T-helper 1 cell treated with Interleukin-12 subunit alpha and Interleukin-12 subunit beta and Interleukin-4 antibody, amounts not matched to agents 30 ng/mL and 1 ng/mL, for 36 hours (primary cell): ENCODE results near the gene ATP1A1. TPM values are rescaled to one million over a fixed set of nuclear protein-coding genes. Genes with fewer than 3 reads are reported as not detected.

Experiments used
- intact Hi-C: fragments of 100-400 bp; cut with micrococcal nuclease; formaldehyde crosslinking; loops from one replicate; pipeline ENCODE4 v1.15.1; 2024
- total RNA-seq: library from RNA; stranded (reverse); gene quantifications from 2 replicates; pipeline ENCODE4 v1.2.3, GENCODE V29; 2022

ATP1A1 gene
- total RNA-seq, 1 donor from 2014 or later, result 233 TPM

DNA sequence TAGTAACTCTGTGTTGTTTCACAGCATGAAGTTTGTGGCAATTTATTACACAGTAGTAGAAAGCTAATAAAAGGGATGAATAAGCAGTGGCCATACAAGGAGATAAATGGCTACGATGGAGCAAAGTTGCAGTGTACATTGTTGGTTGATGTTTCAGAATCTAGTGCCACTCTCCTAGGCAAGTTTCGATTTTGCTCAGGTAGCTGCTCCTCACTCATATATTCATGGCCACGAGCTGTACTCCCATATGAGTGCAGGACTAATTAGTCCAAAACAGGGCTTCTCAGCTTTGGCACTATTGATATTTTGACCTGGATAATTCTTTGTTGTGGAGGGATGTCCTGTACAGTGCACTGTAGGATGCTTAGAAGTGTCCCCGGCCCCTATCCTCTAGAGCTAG lies 30.0 kb upstream of the ATP1A1 start:
- intact Hi-C loops, result no loop called here

DNA sequence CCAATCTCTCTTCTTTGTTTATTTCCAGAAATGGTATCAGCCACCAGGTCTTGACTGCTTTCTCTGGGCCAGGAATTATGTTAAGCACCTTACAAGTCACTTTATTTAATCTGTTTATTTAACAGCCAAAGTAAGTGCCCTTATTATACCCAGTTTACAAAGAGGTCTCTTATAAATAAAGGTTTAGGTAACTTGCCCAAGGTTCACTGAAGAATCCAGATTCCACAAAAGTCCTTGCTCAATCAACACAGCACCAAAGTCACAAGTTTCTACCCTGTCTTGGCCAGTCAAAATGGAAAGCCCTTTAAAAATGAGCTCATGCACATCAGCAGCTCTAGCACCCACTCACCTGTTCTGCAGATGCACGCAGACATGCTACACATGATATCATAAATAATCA lies 28.0 kb upstream of the ATP1A1 start:
- intact Hi-C loops, result no loop called here

DNA sequence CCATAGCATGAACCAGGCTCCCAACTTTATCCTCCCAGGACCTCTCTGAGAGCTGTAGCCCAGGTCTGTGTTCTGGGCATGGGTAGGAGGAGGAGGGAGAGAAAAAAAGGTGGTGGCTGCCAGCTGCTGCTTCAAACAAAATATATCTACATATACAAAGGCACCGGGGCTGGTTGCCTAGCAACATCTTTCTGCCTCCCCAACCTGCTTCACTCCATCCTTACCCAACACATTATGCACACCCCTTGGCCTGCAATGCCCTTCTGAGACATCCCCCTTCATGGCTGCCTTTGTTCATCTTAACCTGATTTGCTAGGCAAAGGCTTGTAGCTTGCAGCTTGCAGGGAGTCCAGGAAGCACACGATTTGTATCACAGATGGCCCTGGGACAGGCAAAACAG lies 27.2 kb upstream of the ATP1A1 start:
- intact Hi-C loops, result loop anchor here (1.0 kb wide), 1 partner anchor 42 kb away; no protein-coding TSS in a partner anchor

DNA sequence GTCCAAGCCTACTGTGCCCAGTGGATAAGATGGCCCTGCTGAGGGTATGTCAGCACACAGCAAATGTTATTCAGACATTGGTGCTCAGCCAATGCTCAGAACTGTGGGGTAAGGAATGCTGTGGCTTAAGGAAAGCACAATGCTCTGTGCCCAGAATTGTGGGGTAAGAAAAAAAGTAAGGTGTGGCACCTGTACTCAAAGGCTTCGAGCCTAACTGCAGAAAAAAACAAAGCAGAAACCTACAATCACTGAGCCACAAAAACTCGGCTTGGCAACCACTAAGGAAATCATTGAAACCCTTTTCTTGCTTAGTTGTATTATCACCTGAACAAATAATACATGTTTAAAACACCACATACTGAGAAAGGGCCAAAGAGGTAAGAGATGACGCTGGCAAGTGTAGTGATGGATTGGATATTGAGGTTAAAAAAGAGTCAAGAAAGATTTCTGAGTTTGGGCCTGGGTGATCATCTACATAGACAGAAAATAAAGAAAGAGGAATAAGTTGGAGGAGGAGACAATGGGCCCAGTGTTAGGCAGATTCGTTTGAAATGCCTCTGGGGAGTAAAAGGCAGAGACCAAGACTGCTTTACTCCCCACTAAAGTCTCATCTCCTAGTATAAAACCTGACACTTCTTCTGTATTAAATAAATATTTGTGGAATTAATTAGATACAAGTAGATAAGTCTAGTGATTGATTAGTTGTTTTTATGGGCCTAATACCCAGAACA lies 25.9 kb upstream of the ATP1A1 start:
- intact Hi-C loops, result loop anchor here (1.0 kb wide), 1 partner anchor 43 kb away; no protein-coding TSS in a partner anchor

DNA sequence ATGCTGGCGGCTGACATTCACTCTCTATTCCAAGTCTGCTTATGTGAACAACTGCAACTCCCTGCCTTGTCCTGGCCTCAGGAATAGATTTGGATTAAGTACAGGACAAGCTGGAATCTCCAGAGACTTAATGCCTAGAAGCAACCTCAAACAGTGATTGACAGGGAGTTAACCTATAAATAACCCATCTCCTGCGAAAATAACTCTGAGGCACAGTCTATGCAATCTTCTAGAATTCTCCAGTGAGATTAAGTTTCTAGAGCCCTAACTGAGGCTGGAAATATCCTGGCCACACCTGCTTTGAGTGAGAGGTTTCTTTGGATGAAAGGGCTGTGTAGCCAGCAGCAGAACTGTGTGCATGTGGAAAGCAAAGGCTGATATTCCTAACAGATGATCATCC lies 25.3 kb upstream of the ATP1A1 start:
- intact Hi-C loops, result no loop called here

DNA sequence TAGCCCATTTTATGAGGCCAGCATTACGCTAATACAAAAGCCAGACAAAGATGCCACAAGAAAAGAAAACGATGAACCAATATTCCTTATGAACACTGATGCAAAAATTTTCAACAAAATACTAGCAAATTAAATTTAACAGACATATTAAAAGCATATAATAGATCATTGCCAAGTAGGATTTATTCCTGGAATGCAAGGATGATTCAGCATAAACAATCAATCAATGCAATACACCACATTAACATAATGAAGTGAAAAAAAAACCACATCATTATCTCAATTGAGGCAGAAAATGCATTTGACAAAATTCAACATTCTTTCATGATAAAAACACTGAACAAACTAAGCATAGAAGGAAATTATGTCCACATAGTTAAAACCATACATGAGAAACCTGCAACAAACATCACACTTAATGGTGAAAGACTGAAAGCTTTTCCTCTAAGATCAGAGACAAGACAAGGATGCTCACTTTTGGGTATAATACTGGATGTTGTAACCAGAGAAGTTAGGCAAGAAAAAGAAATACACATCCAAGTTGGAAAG lies 22.9 kb upstream of the ATP1A1 start:
- intact Hi-C loops, result no loop called here

DNA sequence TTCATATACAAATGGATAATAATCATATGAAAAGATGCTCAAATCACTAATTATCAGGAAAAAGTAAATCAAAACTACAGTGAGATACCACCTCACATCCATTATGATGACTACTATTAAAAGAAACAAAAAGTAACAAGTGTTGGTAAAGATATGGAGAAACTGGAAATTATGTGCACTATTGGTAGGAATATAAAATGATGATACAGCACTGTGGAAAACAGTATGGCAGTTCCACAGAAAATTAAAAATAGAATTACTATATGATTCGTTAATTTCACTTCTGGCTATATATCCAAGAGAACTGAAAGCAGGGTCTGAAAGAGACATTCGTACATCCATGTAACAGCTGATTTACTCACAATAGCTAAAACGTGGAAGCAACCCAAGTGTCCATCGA lies 21.1 kb upstream of the ATP1A1 start:
- intact Hi-C loops, result no loop called here

DNA sequence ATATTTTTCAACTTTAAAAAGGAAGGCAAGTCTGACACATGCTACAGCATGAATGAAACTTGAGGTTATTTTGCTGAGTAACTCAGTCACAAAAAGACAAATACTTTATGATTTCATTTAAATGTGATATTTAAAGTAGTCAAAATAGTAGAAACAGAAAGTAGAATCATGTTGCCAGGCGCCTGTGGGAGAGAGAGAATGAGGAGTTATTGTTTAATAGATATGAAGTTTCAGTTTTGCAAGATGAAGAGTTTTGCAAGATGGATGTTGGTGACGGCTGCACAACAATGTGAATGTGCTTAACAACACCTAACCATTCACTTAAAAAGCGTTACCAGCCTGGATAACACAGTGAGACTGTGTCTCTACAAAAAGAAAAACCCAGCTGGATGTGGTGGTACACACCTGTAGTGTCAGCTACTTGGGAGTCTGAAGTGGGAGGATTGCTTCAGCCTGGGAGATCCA lies 20.7 kb upstream of the ATP1A1 start:
- intact Hi-C loops, result no loop called here

DNA sequence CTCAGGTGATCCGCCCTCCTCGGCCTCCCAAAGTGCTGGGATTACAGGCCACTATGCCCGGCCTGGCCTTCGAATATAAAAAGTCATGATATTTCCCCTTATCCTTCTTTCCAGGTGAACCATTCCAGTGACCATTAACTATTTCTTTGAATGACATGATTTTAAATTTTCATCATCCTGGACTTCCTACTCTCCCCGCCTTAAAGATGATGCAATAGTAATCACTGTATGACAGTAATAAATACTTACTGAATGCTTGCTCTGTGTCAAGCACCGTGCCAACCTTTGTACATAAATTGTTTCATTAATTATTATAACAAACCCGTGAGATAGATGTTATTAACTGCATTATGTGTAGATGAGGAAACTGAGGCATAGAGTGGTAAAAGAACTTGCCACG lies 19.9 kb upstream of the ATP1A1 start:
- intact Hi-C loops, result no loop called here

DNA sequence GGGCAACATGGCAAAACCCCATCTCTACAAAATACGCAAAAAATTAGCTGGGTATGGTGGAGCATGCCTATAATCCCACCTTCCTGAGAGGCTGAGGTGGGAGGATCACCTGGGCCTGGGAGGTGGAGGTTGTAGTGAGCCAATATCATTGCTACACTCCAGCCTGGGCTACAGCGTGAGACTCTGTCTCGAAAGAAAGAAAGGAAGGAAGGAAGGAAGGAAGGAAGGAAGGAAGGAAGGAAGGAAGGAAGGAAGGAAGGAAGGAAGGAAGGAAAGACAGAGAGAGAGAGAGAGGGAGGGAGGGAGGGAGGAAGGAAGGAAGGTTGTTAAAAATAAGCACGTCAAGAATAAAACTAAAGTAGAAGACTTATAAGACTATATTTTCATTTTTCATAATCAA lies 17.0 kb upstream of the ATP1A1 start:
- intact Hi-C loops, result no loop called here

DNA sequence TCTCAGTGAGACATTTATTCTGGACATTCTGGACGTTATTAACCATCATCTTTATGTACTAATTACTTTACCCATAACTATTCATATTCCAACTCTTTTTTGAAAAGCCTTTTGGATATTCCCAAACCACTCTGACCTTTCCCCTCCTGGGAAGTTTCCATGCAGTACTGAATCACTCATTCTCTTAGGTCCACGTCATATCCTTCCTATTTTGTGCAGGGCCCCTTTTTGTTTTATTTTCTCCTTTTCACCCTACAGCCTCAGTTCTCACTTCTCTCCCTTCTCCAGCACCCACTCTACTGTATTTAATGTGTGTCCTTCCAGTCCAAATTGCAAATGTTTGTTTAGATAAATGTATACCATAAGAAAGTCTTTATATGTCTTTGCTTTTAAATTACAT lies 16.4 kb upstream of the ATP1A1 start:
- intact Hi-C loops, result no loop called here

DNA sequence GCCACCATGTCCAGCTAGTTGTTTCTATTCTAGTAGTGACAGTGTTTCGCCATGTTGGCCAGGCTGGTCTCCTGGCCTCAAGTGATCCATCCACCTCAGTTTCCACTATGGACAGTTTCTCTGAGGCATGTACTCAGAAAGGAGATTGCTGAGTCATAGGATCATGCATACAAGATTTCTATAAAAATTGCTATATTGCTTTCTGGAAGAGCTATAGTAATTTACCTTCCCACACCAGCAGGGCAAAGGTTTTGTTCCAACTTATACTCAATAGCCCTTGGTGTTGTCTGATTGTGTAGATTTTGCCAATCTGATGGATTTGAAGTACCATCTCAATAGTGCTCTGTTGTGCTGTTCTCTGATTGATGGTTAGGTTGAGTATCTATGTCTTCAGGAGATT lies 15.6 kb upstream of the ATP1A1 start:
- intact Hi-C loops, result no loop called here

DNA sequence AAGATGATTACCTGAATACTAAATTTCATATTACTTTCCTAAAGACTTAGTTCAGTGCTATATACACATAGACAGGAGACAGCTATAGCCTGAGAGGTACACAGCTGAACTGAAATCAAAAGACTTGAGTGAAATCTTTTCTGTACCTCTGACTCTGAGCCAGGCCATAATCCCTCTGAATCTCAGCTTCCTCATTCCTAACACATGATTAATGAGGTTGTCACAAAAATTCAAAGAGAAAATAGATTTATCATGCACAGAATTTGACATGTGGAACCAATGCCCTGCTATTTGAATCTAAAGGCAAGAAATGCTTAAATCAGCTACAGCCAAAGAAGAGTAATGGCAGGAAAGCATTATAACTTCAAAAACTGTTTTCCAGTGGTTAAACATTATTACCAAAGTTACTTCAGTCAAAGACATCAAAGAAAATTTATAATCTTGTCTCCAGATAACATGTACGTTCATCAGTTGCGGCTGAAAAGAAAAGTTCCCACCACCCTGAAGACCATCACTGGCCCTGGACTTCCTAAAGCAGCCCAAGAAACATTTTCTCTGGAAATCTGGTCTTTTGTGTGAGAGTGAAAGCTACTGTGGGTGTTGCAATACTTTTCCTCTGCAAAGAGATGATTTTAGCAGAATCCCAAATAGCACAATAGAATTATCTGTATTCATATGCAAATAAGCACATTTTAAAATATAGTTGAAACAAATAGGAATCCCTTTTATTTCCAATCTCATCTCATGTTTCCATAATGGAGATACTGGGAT lies 13.8 kb upstream of the ATP1A1 start:
- intact Hi-C loops, result no loop called here

DNA sequence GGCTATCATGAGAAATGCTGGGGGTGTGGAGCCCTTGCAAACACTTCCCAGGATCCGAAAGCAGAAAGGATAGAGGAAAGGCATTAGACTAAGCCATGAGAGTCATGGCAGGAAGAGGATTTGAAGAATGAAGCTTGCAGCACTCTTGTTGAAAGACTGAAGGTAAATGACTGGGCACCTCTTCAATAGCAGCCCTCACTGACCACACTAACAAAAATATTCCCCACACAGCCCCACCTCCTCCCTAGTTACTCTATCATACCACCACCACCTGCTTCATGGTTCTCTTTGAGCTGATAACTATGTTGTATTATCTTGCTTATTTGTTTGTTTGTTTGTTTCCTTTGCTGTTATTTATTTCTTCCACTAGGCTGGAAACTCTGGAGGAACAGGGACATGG lies 13.2 kb upstream of the ATP1A1 start:
- intact Hi-C loops, result loop anchor here (1.0 to 2.0 kb wide), 3 partner anchors 17 to 221 kb away; no protein-coding TSS in a partner anchor

DNA sequence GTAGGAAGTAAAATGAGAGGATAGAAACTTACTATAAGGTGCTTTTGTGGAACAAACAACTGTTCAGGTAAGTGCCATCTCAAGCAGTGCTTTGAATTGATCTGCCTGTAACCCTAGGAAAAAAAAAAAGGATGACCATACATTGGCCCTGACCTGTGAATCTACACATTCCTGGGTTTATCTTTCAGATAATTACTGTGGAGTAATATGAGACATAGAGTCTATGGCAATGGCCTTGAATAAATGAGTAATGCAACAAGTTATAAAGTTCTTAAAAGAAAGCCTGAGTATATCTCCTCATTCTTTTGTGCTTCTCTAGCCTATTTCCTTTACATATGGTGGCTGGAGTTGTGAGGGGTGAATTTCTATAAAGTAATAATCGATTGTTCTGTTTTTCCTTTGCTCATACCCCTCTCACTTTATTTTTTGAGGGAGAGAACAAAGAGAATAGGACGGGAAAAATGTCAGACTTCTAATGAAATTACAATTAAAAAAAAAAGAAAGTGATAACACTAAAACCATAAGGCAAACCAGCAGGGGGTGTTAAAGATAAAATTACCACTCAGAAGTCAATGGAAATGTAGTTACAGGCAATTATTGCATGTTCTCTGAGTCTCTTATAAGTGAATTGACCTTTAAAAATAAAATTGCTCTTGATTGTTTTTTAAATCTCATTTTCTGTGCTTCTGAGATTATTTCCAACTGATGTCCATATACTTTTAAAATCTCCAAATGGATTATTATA lies 12.4 kb upstream of the ATP1A1 start:
- intact Hi-C loops, result loop anchor here (1.0 to 2.0 kb wide), 4 partner anchors 16 to 221 kb away; no protein-coding TSS in a partner anchor

DNA sequence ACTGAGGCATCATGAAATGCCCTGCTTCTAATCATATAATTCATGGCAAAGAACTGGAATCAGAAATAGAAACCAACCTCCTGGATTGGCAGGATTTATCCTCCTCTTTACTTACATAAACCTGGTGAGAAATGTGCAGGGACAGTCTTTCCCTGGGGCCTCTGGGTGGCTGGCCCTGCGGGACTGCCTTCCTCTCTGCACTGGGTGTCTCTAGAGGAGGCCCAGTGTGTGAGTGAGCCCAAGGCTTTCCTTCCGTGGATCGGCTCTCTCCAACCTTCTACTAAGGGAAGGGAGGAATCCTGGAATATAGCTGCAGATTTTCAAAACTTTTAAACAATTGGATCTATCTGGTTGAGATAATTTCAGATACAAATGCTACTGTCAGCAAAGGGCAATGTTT lies 11.4 kb upstream of the ATP1A1 start:
- intact Hi-C loops, result loop anchor here (1.0 to 2.0 kb wide), 2 partner anchors 15 to 138 kb away; no protein-coding TSS in a partner anchor

DNA sequence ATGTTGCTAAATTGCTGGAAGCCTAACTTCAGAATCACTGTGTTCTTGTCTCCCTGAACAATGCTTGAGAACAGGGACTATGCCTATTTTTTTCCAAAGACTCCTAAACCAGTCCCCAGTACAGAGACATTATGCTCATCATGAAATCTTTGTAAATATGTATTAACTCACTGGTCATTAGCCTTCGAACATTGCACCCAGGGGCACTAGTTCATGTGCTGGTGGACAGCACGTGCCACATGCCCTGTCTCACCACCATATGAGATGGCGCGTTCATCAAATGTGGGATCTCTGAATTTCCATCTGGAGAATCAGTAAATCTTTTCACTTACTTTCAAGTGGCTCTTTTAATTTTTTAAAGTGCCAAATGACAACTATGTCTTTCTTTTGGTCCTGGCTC lies 11.0 kb upstream of the ATP1A1 start:
- intact Hi-C loops, result no loop called here

DNA sequence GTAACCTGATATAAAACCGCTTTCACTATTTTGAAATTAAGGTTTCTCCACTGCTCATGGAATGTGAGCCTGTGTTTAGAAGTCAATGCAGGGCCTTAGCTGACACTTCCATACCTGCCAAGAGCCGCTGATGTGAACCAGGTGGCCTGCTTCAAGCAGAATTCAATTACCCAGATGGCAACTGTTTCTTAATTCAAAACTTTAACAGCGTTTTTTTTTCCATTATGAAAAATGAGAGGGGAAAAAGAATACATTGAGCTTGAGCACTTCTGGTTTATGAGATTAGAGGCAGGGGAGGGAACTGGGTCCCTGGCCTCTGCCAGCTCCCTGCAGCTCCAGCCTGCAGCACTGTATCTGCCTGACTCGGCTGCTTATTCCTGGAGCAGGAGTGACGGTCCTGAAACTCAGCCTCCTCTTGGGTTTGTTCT lies 7.7 kb upstream of the ATP1A1 start:
- intact Hi-C loops, result no loop called here

DNA sequence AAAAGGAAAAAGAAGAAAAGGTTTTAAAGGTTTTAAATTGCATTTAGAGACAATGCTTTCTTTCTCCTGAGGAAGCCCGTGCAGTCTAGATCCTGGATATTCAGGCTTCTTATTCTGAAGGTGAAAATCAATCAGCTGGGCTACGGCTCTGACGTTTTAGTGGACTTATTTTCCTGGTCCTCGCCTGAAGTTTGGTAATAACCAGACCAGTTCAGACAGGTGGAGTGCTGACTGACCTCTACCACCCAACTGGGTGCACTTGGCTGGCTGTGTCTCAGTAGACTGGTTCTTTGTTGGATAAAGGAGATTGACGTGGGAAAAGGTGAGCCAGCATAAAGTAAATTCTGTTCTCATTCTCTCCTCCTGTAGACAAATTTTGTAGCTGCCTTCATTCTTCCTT lies 7.2 kb upstream of the ATP1A1 start:
- intact Hi-C loops, result no loop called here

DNA sequence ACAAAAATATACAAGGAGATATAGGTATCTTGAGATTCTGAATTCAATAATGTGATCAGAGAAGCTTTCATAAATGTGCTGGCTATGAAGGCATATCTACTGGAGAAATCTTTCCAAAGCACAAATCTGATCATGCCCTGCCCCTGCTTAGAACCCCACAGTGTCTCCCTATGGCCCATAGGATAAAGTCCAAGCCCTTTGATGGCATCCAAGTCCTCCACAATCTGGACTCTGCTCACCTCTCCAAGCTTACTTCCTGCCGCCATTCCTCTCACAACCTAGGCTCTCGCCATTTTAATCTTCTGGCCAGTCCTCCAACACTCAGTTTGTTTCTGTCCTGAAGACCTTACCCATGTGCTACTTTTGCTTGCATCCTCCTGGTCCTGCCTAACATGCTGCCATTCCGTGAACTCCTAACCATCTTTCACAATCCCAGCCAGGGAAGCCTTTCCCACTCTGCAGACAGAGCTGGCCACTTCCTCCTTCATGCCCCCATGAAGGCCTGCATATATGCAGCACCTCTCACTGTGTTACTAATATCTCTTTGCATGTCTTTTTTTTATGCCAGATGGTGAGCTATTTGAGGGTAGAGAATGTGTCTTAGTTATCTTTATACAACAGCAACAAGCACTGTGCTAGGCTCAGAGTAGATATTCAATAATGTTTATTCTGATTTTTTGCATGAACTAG lies 5.6 kb upstream of the ATP1A1 start:
- intact Hi-C loops, result no loop called here

DNA sequence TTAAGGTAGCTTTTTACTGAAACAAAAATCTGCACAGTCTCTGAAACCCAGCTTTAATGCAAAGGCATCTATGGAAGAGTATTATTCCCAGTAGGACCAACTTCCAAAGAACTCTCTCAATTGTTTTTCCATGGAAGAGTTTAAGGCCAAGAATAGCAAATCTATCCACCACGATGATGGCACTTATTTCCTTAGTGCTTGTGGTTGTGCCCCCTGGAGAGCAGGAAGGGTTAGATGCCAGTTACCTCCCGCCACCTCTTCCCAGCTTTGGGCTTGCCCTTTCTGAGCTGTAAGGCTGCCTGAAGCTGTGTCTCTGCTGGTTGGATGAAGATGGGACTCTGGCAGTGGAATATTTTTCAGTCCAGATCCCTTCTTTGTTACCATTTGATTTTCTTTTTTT lies 4.8 kb upstream of the ATP1A1 start:
- intact Hi-C loops, result no loop called here
